ENCODE data around the gene SPEF2.

GRCh38 chr5:35743644-35744043 lies 126.0 kb downstream of the SPEF2 start:
- TF ChIP-seq POLR2A (IDR thresholded peaks at IDR 0.05; ENCODE audit: low read depth, low read length): no peak
- TF ChIP-seq TAF1 (IDR thresholded peaks at IDR 0.05; ENCODE audit: borderline replicate concordance, low read depth, low read length): no peak

Measured in GM12892 (cell line).